Smooth muscle cell of the umbilical artery (primary cell): ENCODE measurements around the gene ODF2. TPM values are rescaled to one million over a fixed set of nuclear protein-coding genes. Genes with fewer than 3 reads are reported as not detected.

Experiments used
- total RNA-seq: library from RNA; depleted of rRNA; stranded (reverse); fragments of >200 nt; gene quantifications from 2 replicates; pipeline ENCODE4 v1.2.3, GENCODE V29; 2014

Gene ODF2
- total RNA-seq, result 39.2 and 56.0 TPM in 2 replicates

DNA sequence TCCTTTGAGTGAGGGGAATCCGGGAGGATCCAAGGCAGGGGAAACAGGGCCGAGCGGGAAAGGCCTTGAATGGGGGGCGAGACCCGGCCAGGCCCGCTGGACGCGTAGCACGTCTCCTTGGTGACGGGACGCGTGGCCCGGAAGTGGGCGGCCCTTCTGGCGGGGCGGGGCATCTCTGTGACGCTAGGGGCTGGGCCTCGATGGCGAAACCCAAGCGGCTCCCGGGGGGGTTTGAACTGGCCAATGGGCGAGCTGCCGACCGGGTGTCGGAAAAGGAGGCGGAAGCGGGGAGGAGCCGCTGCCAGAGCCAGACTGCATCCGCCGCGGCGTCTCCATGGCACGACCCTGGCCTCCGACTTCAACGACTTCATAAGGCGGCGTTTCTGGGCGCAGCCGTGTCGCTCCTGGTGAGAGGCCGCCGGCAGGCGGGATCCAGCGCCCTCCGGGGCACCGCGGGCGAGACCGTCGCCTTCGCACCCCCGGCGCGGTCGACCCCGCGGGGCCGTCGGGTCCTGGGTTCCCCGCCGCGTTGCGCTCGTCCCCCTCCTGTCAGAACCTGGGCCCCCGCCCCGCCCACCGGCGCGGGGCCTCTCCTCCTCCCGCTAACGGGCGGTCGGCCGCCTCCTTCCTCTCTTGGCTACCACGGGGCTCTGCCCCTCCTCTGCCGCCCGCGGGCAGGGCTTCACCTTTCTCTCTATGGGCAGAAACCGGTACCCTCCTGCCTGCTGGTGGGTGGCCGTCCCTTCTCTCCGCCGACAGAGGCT lies at the start of gene ODF2:
Gene ODF2, plus strand, starts transcription at position 158 of the 764 bp plus-strand sequence. Its CDS starts 86 bp downstream, at position 244.

DNA sequence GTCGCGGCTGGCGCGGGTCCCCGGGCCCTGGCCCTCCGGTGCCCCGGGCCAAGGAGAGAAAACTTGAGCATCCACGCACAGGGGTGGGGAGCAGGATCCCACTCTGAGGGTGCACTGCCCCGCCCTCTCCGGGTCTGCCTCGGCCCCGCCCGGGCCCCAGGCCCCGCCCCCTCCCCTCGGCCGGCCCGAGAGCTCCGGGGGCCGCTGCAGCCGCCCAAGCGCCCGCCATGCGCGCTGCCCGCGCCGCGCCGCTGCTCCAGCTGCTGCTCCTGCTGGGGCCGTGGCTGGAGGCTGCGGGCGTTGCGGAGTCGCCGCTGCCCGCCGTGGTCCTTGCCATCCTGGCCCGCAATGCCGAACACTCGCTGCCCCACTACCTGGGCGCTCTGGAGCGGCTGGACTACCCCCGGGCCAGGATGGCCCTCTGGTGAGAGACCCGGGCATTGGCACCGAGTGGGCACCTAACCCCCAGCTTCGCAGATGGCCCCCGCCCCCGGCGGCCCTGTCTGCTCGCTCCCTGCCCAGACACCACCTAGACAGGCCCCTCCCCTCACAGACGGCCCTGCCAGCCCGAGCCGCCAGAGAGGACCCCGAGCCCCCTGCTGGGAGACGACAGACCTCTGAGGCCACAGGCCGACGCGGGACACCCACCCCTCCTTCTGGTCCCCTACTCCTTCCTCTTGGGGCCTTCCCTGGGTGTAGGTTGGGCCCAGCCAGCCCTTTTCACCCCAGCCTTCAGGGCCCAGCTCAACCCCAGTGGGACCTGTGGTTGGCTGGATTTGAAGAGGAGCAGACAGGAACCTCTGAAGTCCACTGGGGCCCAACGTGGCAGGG lies 34.9 kb upstream of the ODF2 start, which contains the start of gene CERCAM:
Gene CERCAM, plus strand, starts transcription at position 207 of the 831 bp plus-strand sequence. Its CDS starts 21 bp downstream, at position 228.

DNA sequence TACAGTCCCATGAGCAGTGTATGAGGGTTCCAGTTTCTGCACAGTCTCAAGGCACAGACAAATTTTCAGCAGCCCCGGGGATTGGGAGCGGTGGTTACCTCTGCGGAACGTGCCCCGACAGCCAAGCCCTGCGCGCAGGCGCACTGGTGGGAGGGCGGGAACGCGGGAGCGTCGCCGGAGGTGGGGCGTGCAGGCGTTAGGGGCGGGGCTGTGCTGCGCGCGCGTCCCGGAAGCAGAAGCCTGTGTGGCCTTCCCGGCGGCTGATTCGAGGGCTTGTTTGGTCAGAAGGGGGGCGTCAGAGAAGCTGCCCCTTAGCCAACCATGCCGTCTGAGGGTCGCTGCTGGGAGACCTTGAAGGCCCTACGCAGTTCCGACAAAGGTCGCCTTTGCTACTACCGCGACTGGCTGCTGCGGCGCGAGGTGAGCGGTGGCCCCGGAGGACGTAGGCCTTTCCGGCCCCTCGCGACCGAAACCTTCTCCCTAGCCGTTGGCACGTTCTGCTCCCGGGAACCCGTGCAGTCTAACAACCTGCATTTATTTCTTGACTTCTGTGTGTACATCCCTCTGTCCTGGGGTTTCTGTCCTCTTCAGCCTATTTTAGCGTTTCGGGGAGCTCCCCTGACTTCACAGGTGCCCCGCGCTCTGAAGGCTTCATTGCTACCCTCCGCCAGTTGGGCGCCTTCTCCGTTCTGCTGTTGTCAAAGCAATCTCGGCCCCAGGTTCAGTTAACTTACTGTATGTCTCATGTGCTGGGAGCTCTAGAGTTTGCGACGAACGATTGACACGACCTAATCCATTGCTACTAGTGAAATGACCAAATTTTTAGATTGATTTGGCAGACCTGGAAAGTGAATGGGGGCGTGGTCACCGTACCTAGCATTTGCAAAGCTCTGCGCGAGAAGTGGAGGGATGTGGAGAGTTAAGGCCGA lies 48.9 kb downstream of the ODF2 start, which contains the start of gene GLE1:
Gene GLE1, plus strand, starts transcription at position 235 of the 929 bp plus-strand sequence. Its CDS starts 87 bp downstream, at position 322.

Other genes starting within 250 kb of the ODF2 start
- 146 and 160 TPM in 2 replicates for gene GOLGA2, start 180.0 kb upstream of the ODF2 start, total RNA-seq
- 34.6 and 38.0 TPM in 2 replicates for gene SWI5, start 179.7 kb upstream of the ODF2 start, total RNA-seq
- 8.9 and 10.4 TPM in 2 replicates for gene TRUB2, start 133.6 kb upstream of the ODF2 start, total RNA-seq
- 19.6 and 20.8 TPM in 2 replicates for gene COQ4, start 133.2 kb upstream of the ODF2 start, total RNA-seq
- 16.3 and 22.0 TPM in 2 replicates for gene SLC27A4, start 115.5 kb upstream of the ODF2 start, total RNA-seq
- 20.5 and 34.4 TPM in 2 replicates for gene URM1, start 84.6 kb upstream of the ODF2 start, total RNA-seq
- gene CERCAM, start 35.1 kb upstream of the ODF2 start, total RNA-seq, result 158 and 228 TPM in 2 replicates
- 15.1 and 24.1 TPM in 2 replicates for gene GLE1, start 48.7 kb downstream of the ODF2 start, total RNA-seq
- gene SPTAN1, start 96.6 kb downstream of the ODF2 start, total RNA-seq, result 280 and 352 TPM in 2 replicates
- 25.2 and 32.6 TPM in 2 replicates for gene DYNC2I2, start 200.8 kb downstream of the ODF2 start, total RNA-seq
- 381 and 459 TPM in 2 replicates for gene SET, start 233.2 kb downstream of the ODF2 start, total RNA-seq
- gene PKN3, start 246.5 kb downstream of the ODF2 start, total RNA-seq, result 0.89 and 1.7 TPM in 2 replicates